HL-60/S4 (cell line): ENCODE measurements around the gene GALNT18.

Experiments
- in situ Hi-C: fragments of 300-500 bp; cut with MboI; formaldehyde crosslinking; loops from 2 replicates; pipeline ENCODE4 v1.14.3; 2022; ENCODE audit warnings: low sequenced_read_pairs

The GALNT18 gene

GRCh38 chr11:11289669-11290068, 332.1 kb downstream of the GALNT18 start:
- in situ Hi-C loops, result no loop called here

DNA sequence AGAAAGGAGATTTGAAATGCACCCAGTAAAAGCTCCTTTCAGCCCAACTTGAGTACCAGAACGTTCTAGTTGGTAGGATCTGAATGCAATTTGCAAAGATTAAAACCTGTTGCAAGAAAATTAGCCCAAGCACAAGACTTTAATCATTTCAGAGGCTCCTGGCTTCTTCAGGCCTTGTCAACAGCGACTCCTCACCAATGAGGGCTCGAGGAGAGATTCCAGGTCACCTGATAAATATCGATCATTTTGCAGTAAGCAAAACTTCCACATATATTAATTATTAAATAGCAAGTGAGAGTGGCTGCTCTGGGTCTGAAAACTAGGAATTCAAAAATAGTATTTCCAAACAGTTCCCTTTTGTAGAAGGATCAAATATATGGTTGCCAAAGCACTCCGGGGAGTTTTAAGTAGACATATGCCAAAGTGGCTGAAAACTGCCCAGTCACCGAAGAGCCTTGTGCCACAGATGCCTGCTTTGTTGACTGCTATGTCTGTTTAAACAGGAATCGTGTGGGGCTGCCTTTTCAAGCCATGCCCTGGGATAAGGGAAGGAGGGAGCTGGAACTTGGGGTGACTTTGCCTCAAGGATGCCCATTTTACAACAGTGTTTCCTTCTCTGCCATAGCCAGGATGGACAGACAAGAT, 332.7 kb downstream of the GALNT18 start:
- in situ Hi-C loops, result no loop called here

DNA sequence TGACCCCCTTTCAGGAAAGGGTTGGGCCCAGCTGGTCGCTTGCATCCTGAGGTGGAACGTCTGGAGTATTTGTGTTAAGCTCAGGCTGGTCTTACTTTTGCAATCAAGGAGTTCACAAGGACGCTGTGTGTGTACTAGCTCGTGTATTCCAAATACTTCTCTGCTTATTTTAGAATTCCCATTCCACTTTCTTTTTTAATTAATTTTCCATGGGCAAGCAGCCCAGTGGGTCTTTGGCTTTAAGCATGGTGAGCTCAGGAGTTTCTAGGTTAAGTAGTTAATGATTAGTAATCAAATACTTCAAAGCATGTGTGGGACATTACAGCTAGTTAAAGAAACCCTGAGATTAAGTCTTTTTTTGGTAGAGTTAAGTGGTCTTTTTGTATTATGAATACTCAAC, 337.3 kb downstream of the GALNT18 start:
- in situ Hi-C loops, result no loop called here

DNA sequence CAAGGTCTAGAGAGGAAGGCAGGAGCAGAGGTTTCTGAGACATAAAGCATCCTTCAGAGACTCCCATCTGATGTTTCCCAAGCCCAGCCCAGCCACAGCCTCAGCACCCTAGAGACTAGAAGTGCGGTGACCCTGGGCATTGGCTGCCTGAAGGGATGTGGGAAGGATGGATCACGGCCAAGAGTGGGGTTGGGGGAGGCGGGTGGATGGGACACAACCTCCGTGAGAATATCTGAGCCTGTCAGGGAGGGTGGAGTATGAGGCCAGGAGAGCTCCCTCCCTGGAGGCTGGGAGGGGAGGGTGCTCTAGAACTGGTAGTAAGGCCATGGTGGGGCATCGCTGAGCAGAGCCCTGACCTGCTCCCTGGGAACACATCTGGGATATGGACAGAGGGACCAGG, 340.2 kb downstream of the GALNT18 start:
- in situ Hi-C loops, result no loop called here

GRCh38 chr11:11280826-11281225, 341.0 kb downstream of the GALNT18 start:
- in situ Hi-C loops, result no loop called here

DNA sequence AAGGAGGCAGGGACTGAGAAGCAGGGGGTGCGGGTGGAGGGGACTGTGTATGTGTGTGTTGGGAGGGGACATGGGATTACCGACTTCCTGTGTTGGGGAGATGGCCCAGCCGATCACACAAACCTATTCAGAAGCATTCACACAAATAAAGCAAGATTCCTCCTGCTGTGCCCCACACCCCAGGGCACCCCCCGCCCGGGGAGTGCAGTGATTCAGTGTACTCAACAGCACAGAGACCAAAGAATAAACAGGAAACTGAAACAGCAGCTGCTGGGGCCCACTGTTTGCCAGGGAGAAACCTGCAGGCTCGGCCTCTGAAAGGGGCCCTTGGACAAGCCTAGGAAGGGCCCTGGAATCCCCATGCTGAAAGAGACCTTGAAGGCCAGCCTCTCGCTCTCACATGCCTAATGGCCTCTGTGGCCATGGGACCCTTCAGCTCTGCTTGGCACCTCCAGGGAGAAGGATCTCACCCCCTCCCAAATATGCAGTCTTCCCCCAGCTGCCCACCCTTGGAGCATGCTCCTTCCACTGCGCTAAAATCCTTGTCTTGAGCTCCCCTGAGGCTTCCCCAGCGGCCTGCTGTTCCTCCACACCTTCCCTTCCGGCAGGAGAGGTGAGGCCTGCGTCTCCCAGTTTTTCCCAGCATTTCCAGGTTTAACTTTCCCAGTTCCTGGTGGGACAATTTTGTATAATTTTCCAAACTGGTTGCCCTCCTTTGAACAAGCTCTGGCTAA, 341.7 kb downstream of the GALNT18 start:
- in situ Hi-C loops, result no loop called here

DNA sequence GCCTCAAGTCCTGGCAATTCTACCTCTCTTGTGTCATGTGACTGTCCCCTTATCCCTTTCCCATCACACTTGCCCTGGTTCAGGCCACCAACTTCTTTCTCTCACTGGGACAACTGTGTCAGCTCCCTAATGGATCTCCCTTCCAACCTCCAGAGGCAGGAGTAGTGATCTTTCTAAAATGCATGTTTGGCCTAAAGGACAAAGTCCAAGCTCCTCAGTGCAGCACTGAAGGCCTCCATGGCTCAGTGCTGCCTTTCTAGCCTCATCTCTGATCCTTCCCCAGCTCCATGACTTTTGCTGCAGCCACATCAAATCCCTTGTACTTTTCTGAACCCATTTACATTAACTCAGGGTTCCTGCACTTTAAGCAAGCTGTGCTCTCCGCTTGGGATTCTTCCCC, 349.6 kb downstream of the GALNT18 start:
- in situ Hi-C loops, result no loop called here

GRCh38 chr11:11270236-11270775, 351.5 kb downstream of the GALNT18 start:
- in situ Hi-C loops, result no loop called here

- in situ Hi-C loops, result no loop called here
Observed at GRCh38 chr11:11268706-11269105, 353.1 kb downstream of the GALNT18 start.

DNA sequence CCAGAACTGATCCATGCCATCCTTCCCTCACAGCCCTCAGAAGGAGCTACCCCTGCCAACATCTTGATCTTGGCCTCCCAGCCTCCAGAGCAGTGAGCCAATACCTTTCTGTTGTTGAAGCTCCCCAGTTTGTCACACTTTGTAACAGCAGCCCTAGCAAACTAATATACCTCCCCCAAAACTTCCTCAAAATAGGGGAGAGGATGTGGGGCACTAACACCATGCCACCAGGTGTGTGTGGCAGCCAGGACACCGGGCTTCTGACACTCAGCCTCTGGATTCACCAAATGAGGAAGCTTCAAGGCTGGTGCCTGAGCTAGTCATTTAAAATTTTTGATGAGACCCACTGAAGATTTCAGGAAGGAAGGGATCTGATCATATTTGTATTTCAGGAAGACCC, 353.7 kb downstream of the GALNT18 start:
- in situ Hi-C loops, result no loop called here

DNA sequence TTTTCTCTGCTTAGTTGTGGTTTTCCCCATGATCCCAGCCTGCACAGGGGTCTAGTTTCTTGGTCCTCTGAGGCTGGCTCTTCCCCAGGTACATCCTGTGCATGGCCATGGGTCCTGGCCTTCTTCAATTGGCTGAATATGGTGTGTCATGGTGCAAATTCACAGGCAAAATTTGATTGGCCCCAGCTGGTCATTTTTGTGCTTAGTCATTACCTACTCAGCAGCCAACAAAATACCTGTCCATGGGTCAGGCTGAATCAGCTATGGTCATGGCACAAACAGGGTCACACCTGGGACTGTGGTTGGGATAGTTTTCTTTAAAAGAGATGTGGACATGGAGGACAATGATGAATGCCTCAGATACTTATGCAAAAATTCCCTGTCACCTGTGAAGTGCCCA, 354.5 kb downstream of the GALNT18 start:
- in situ Hi-C loops, result no loop called here

DNA sequence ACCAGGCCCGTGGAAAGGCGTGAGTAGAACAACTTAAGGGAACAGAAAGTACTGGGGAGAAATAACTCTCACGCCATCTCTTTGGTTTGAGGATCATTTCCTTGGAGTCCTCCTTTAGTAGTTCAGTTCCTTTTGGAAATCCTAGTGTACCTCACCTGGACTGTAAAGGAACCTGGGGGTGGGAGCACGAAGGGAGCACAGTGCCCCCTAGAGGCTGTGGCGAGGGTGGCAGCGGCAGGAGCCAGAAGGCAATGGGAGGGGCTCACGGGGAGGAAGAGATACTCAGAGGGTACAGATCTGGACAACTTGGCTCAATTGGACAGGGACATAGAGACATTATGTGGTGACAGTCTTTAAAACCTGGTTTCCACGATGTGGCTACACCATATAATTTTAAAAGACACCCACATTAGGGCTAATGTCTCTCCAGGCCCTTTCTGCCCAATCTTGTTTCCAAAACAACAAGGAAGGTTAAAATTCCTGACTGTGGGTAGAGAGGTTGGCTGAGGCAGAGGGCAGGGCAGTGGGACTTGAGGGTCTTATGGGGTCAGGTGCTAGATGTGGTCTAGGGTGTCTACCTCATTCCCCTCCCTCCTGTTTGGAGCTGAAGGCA, 355.7 kb downstream of the GALNT18 start:
- in situ Hi-C loops, result no loop called here

GRCh38 chr11:11265320-11265719, 356.5 kb downstream of the GALNT18 start:
- in situ Hi-C loops, result no loop called here

DNA sequence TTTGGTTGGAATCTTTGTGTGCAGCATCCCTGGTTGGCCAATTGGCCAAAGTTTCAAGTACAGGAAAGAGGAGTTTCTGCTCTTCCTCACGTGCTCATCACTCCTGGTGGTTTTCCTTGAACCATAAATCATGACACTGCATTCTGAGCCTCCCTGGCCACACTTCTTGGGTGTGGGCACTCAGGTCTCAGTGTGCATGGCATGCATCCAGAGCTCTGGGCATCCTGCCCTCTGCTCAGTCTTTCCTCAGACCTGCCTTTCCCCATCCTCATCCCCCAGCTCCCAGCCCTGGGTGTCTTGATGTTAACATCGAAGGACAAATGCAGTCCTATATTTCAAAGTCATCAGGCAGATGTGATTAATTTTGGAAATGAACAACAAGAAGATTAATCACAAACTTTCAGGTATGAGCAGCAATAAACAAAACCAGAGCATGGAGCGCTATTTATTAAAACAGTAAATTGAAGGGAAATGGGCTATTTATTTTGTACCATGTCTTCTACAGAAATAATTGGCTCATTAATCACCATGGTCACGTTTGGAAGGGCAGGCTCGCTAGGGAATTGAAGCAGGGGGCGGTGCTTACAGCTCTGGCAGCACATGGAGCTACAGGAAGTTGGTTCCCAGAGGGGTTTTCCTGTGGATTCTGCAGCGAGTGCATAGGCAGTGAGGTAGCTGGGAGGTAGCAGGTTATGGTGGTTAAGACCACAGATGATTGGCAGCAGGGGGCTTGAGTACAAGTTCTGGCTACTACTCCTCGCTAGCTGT, 358.4 kb downstream of the GALNT18 start:
- in situ Hi-C loops, result no loop called here

- in situ Hi-C loops, result no loop called here
Observed at GRCh38 chr11:11262171-11262920, 359.5 kb downstream of the GALNT18 start.

DNA sequence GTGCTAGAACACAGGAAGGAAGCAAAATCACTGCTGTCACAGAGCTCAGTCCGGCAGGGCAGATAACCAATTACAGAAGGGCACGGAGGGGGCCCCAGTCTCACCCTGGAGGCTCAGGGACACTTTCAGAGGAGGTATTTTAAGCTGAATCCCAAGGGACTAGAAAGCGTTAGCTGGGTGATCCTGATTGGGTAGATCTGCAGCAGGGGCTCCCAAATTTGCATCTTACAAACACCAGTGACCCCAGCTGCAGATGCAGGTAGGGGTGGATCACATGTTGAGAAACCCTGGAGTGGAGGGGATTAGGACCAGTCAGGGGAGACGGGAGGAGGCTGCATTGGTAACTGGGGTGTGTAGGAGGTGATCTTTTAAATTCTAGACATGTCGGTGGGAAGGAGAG, 360.2 kb downstream of the GALNT18 start:
- in situ Hi-C loops, result no loop called here

DNA sequence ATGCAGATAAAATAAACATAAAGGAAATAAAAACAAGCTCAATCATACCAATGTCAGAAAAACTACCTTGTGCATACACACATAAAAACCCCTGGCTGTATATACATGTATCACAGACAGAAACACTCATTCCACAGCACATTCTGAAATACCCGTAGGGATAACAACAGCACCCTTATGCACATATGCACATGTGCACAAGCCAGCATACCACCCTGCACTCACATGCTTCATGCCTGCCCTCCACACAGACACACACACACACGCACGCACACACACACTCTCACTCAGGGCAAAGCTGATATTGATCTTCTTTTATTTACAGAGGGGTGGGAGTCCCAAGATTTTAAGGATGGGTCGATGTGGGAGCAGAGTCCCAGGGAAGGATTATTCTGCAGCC, 360.9 kb downstream of the GALNT18 start:
- in situ Hi-C loops, result no loop called here

DNA sequence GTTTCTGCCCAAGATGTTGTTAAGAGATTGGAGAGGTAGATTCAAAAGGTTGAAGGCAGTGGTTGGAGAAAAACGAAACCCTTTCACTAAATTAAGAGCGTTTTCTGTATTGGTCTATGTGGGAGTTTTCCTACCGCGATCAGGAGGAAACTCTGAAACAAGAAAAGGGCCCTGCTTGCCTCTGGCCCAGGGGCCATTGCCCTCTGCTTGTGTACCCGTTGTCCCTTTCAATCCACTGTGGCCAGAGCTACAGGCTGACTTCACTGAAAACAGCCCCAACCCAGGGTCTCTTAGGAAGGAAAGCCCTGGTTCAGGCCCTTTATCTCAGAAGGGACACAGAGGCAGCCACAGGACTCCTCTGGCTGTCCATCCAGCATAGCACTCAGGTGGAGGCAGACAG, 367.8 kb downstream of the GALNT18 start:
- in situ Hi-C loops, result no loop called here

DNA sequence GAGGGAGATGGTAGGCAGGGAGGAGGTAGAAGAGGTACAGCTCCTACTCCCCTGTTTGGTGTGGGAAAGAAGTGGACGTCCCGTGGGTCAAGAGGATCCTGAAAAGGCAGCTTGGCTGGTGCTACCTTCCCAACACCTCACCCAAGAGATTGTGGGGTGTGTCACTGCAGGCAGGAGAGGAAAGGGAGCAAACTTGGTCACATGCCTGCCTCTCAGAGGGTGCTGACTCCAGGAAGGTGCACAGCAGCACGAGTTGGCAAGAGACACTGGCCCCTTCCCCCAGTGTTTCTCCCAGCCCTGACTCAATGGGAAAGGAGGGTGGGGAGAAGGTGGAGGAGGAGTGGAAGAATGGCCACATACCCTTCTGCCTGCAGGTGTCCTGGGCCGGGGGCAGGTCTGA, 368.3 kb downstream of the GALNT18 start:
- in situ Hi-C loops, result no loop called here

GRCh38 chr11:11252403-11252802, 369.4 kb downstream of the GALNT18 start:
- in situ Hi-C loops, result no loop called here
